ENCODE results near the gene CDK5RAP1. TPM values are rescaled to one million over a fixed set of nuclear protein-coding genes. Genes with fewer than 3 reads are reported as not detected.

The CDK5RAP1 gene
- total RNA-seq, 1 donor from 2014 or later, result 42.0 TPM

- no peaks in the 10 kb centered on the region for H4K20me1 ChIP-seq (ENCODE audit: low read depth)
- no peak overlapping the region for H3K4me3 ChIP-seq
- no peaks in the 10 kb centered on the region for H3K4me1 Mint-ChIP-seq
- no peak overlapping the region for H3K27ac ChIP-seq
- H2AFZ ChIP-seq (replicated peaks), result no peak overlapping the region
- H3K4me3 Mint-ChIP-seq, result peak overlapping the region; percentile 9
- H3K79me2 ChIP-seq (ENCODE audit: low read depth), result no peaks in the 10 kb centered on the region
- DNase-seq (ENCODE audit: low spot score), result no peak
- TF ChIP-seq, protein P1, sequence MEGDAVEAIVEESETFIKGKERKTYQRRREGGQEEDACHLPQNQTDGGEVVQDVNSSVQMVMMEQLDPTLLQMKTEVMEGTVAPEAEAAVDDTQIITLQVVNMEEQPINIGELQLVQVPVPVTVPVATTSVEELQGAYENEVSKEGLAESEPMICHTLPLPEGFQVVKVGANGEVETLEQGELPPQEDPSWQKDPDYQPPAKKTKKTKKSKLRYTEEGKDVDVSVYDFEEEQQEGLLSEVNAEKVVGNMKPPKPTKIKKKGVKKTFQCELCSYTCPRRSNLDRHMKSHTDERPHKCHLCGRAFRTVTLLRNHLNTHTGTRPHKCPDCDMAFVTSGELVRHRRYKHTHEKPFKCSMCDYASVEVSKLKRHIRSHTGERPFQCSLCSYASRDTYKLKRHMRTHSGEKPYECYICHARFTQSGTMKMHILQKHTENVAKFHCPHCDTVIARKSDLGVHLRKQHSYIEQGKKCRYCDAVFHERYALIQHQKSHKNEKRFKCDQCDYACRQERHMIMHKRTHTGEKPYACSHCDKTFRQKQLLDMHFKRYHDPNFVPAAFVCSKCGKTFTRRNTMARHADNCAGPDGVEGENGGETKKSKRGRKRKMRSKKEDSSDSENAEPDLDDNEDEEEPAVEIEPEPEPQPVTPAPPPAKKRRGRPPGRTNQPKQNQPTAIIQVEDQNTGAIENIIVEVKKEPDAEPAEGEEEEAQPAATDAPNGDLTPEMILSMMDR (IDR thresholded peaks at IDR 0.05), result no peak
- TF ChIP-seq EZH2phosphoT487 (IDR thresholded peaks at IDR 0.05), result no peak
- TF ChIP-seq EZH2 (IDR thresholded peaks at IDR 0.05), result no peak
- no peaks in the 10 kb centered on the region for H3K9me3 ChIP-seq (ENCODE audit: low read depth)
- H3K9ac ChIP-seq, result no peak overlapping the region
- no peaks in the 10 kb centered on the region for H3K36me3 ChIP-seq
- peaks cover 7% of the 10 kb centered on the region for H3K27me3 Mint-ChIP-seq (ENCODE audit: insufficient read depth, low read depth)
- no peaks in the 10 kb centered on the region for H3F3A ChIP-seq (ENCODE audit: low read depth)
- no peak overlapping the region for H3K27ac Mint-ChIP-seq
- no peaks in the 10 kb centered on the region for H3K27me3 ChIP-seq
- no peaks in the 10 kb centered on the region for H3K9me3 Mint-ChIP-seq
- H3K36me3 Mint-ChIP-seq, result no peaks in the 10 kb centered on the region
- H3K4me1 ChIP-seq, result no peaks in the 10 kb centered on the region
- H3K4me2 ChIP-seq, result no peak overlapping the region
Measured at GRCh38 chr20:33316958-33317357, 84.4 kb downstream of the CDK5RAP1 start.

DNA sequence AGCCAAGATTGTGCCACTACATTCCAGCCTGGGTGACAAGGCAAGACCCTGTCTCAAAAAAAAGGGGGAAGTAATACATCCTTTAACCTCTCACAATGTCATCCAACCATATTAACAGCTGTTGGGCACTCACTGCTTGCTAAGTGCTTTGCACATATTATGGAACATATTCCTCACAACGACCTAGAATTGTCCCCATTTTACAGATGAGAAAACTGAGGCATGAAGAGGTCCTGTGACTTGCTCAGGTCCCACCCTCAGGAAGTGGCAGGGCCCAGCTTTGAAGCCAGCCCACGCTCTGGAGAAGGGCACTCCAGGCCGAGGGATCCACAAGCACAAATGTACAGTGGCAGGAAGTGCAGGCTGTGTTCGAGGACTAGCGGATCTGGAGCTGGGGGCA is 85.0 kb downstream of the CDK5RAP1 start:
- Histone ChIP-seq H3K4me3 (no peak overlapping the region), H3K27ac (no peak overlapping the region), H3K4me2 (no peak overlapping the region), H2AFZ (replicated peaks) (no peak overlapping the region), H3K9ac (no peak overlapping the region), H3K27me3 (no peaks in the 10 kb centered on the region), H4K20me1 (ENCODE audit: low read depth) (no peaks in the 10 kb centered on the region), H3K4me1 (no peaks in the 10 kb centered on the region), H3F3A (ENCODE audit: low read depth) (no peaks in the 10 kb centered on the region), H3K79me2 (ENCODE audit: low read depth) (no peaks in the 10 kb centered on the region), H3K9me3 (ENCODE audit: low read depth) (no peaks in the 10 kb centered on the region), H3K36me3 (no peaks in the 10 kb centered on the region)
- Mint-ChIP-seq H3K4me3 (no peak overlapping the region), H3K9me3 (no peaks in the 10 kb centered on the region), H3K27ac (no peak overlapping the region), H3K36me3 (no peaks in the 10 kb centered on the region), H3K4me1 (no peaks in the 10 kb centered on the region), H3K27me3 (ENCODE audit: insufficient read depth, low read depth) (peaks cover 7% of the 10 kb centered on the region)
- TF ChIP-seq EZH2phosphoT487 (IDR thresholded peaks at IDR 0.05) (no peak), EZH2 (IDR thresholded peaks at IDR 0.05) (no peak)
- TF ChIP-seq, protein P1 (IDR thresholded peaks at IDR 0.05), result no peak
- DNase-seq (ENCODE audit: low spot score), result no peak

GRCh38 chr20:33313686-33314314 is 87.5 kb downstream of the CDK5RAP1 start:
- no peaks in the 10 kb centered on the region for H3K4me1 Mint-ChIP-seq
- no peaks in the 10 kb centered on the region for H3K36me3 Mint-ChIP-seq
- no peak overlapping the region for H3K4me3 ChIP-seq
- no peak overlapping the region for H3K9ac ChIP-seq
- no peak overlapping the region for H3K27ac ChIP-seq
- H3K4me3 Mint-ChIP-seq, result no peak overlapping the region
- DNase-seq (ENCODE audit: low spot score), result no peak
- no peaks in the 10 kb centered on the region for H3K79me2 ChIP-seq (ENCODE audit: low read depth)
- H3K36me3 ChIP-seq, result no peaks in the 10 kb centered on the region
- no peaks in the 10 kb centered on the region for H3K9me3 Mint-ChIP-seq
- H3K27me3 Mint-ChIP-seq (ENCODE audit: insufficient read depth, low read depth), result peaks cover 4% of the 10 kb centered on the region
- no peak overlapping the region for H3K27ac Mint-ChIP-seq
- H3K4me2 ChIP-seq, result no peak overlapping the region
- no peaks in the 10 kb centered on the region for H3F3A ChIP-seq (ENCODE audit: low read depth)
- no peak overlapping the region for H2AFZ ChIP-seq (replicated peaks)
- no peaks in the 10 kb centered on the region for H3K4me1 ChIP-seq
- H4K20me1 ChIP-seq (ENCODE audit: low read depth), result no peaks in the 10 kb centered on the region
- H3K27me3 ChIP-seq, result no peaks in the 10 kb centered on the region
- no peak for TF ChIP-seq EZH2phosphoT487 (IDR thresholded peaks at IDR 0.05)
- TF ChIP-seq EZH2 (IDR thresholded peaks at IDR 0.05), result no peak
- TF ChIP-seq, protein P1 (IDR thresholded peaks at IDR 0.05), result no peak
- H3K9me3 ChIP-seq (ENCODE audit: low read depth), result no peaks in the 10 kb centered on the region
